Type B pancreatic cell (in vitro differentiated cells): ENCODE results near the gene AJAP1. TPM values are rescaled to one million over a fixed set of nuclear protein-coding genes. Genes with fewer than 3 reads are reported as not detected.

ENCODE experiments used
- DNase-seq: peaks from one replicate; pipeline ENCODE4 v3.0.0; 2021; ENCODE audit warnings: mixed read lengths; ENCODE audit not compliant: unreplicated experiment; ENCODE audit errors: extremely low spot score
- H3K27ac Mint-ChIP-seq: 2 replicates; pipeline ENCODE4 v1.8.0; 2021; ENCODE audit warnings: mild to moderate bottlenecking, mixed read lengths
- H3K27me3 Mint-ChIP-seq: 2 replicates; pipeline ENCODE4 v1.8.0; 2021; ENCODE audit warnings: mixed read lengths
- H3K36me3 Mint-ChIP-seq: 2 replicates; pipeline ENCODE4 v1.8.0; 2021; ENCODE audit warnings: mixed read lengths
- H3K4me1 Mint-ChIP-seq: one replicate; pipeline ENCODE4 v1.8.0; 2021; ENCODE audit warnings: mixed read lengths; ENCODE audit not compliant: unreplicated experiment
- H3K4me3 Mint-ChIP-seq: 2 replicates; pipeline ENCODE4 v1.8.0; 2021; ENCODE audit warnings: mild to moderate bottlenecking, mixed read lengths
- H3K9me3 Mint-ChIP-seq: 2 replicates; pipeline ENCODE4 v1.8.0; 2021; ENCODE audit warnings: mixed read lengths
- total RNA-seq: library from RNA; stranded (reverse); gene quantifications from 2 replicates; pipeline ENCODE4 v1.2.1, GENCODE V29; 2021; ENCODE audit warnings: low replicate concordance
- TF ChIP-seq, protein P1 (sequence below): fragments of 200-600 bp; sonication (generic); conservative IDR thresholded peaks from 2 replicates; pipeline ENCODE4 v1.5.0; 2021; ENCODE audit warnings: antibody characterized with exemption, mild to moderate bottlenecking

The AJAP1 gene
- total RNA-seq, 1 donor from 2014 or later = 9.5 TPM

DNA sequence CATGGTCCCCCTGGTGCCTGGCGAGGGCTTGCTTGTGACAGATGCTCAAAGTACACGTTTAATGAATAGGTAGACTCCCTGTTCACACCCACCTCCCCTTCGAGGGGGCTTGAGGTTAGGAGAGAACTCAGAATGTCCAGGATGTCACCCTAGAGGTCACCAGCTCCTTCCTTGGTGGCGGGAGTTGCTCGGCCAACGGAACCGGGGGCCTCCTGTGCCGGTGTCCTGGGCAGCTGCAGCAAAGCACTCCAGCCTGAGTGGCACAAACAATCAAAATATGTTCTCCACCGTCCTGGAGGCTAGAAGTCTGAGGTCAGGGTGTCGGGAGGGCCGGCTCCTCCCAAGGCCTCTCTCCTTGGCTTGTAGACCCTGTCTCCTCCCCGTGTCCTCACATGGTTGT, 71.0 kb downstream of the AJAP1 start:
- no peak for DNase-seq
- TF ChIP-seq, protein P1, sequence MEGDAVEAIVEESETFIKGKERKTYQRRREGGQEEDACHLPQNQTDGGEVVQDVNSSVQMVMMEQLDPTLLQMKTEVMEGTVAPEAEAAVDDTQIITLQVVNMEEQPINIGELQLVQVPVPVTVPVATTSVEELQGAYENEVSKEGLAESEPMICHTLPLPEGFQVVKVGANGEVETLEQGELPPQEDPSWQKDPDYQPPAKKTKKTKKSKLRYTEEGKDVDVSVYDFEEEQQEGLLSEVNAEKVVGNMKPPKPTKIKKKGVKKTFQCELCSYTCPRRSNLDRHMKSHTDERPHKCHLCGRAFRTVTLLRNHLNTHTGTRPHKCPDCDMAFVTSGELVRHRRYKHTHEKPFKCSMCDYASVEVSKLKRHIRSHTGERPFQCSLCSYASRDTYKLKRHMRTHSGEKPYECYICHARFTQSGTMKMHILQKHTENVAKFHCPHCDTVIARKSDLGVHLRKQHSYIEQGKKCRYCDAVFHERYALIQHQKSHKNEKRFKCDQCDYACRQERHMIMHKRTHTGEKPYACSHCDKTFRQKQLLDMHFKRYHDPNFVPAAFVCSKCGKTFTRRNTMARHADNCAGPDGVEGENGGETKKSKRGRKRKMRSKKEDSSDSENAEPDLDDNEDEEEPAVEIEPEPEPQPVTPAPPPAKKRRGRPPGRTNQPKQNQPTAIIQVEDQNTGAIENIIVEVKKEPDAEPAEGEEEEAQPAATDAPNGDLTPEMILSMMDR = no peak
- Mint-ChIP-seq H3K27me3 (peaks cover 8% of the 10 kb centered on the region), H3K4me3 (no peak overlapping the region), H3K36me3 (no peaks in the 10 kb centered on the region), H3K9me3 (no peaks in the 10 kb centered on the region), H3K27ac (no peak overlapping the region), H3K4me1 (peaks cover 10% of the 10 kb centered on the region)

DNA sequence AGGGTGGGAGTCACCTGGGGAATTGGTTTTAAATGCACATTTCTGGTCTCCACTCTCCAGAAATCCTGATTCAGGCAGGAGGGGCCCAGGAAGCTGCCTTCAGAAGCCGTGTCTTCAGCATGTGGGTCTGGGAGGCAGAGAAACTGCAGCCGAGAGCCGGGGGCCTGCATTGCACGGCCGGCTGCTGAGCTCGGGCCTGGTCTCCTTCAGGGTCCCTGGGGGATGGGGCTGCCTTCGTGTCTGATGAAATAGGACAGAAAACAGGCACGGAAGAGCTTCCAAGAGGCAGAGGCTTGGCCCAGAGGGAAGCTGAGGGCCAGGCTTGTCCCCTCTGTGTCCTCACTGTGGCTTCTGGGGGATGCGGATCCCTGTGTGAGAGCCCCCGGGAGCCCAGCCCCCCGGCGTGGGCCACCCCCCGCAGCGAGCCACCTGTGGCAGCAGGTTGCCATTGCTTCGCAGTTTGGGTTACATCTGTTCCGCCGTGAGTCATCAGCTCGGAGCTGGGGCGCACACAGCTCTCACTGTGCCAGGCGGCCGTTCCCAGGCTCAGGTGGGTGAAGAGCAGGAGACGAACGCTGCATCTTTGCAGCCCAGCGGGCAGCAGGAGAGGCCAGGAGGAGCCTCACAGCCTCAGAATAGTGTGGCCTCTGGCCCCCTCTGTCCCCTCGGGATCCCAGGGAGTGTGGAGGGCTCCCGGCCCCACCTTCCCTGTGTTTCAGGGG, 72.4 kb downstream of the AJAP1 start:
- Mint-ChIP-seq H3K4me1 (peaks cover 10% of the 10 kb centered on the region), H3K4me3 (no peak overlapping the region), H3K27me3 (peaks cover 9% of the 10 kb centered on the region), H3K36me3 (no peaks in the 10 kb centered on the region), H3K27ac (no peak overlapping the region), H3K9me3 (no peaks in the 10 kb centered on the region)
- TF ChIP-seq, protein P1 = no peak
- DNase-seq = no peak

DNA sequence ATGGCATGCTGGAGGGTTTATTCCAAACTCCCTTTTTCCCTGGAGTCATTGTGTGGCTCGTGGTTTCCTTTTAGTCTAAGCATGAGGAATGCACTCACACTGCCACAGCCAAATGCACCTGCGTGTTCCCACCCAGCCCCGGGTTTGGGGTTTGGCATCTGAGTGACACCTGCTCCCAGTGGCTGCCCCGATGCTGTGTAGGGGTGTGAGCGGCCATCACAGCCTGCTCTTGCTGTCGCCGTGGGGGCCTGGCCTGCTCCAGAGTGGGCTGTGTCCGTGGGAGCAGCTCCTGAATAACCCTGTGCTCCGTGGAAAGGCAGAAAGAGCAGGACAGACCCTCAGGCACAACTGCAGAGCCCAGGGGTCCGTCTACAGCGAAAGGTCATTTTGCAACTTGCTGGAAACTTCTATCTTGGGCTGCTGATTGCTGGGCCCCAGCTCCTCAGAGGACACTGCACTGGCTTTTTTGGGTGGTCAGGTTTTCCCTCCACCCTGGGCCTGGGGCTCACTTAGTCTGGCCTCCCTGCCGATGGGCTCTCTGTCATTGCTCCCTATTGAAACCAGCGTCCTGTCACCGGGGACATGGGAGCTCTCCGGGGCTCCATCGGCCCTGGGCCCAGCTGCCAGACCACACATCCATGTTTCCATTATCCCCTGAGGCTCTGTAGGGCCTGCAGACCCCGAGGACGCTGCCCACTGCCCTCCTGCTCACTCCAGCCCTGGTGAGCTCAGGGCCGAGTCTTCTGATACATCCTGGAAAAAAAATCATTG, 74.1 kb downstream of the AJAP1 start:
- TF ChIP-seq, protein P1 = no peak
- no peaks in the 10 kb centered on the region for H3K9me3 Mint-ChIP-seq
- no peak for DNase-seq
- H3K27ac Mint-ChIP-seq = no peak overlapping the region
- H3K4me1 Mint-ChIP-seq = peaks cover 10% of the 10 kb centered on the region
- H3K36me3 Mint-ChIP-seq = no peaks in the 10 kb centered on the region
- H3K4me3 Mint-ChIP-seq = no peak overlapping the region
- H3K27me3 Mint-ChIP-seq = peaks cover 9% of the 10 kb centered on the region

DNA sequence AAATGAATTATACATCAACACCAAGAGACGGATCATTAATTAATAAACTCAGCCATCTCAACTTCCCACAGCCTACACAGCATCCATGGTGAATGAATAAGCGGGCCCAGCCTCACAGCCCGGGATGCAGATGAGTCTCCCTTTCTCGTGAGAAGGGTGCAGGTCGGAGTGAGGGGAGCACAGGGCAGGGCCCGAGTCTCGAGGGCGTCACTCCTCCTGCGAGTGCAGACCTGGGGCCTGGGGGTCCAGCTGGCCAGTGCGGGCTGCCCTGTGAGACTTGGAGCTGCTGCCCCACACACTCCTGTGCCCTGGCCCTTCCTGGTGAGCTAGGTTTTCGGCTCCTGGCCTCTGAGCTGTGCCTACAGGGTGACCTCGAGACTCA, 74.7 kb downstream of the AJAP1 start:
- no peaks in the 10 kb centered on the region for H3K9me3 Mint-ChIP-seq
- DNase-seq = no peak
- TF ChIP-seq, protein P1 = no peak
- H3K27me3 Mint-ChIP-seq = peaks cover 9% of the 10 kb centered on the region
- no peak overlapping the region for H3K27ac Mint-ChIP-seq
- no peak overlapping the region for H3K4me3 Mint-ChIP-seq
- H3K36me3 Mint-ChIP-seq = no peaks in the 10 kb centered on the region
- H3K4me1 Mint-ChIP-seq = peaks cover 10% of the 10 kb centered on the region

DNA sequence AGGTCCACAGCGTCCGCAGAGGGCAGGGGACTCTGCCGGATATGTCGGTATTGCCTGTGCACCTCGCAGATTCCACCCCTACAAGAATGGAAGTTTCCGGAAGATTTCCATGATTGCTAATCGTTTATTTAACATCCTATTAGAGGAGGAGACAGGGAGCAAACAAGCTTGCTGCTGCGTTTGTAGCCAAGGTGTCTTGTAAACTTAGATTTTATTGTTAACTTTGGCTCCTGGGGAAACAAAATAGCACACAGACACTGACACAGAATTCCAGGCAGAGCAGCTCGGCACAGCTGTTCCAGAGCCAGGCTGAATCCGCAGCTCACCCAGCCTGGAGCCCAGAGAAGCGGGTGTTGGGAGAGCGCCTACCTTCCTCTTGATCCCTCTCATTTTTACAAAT, 75.7 kb downstream of the AJAP1 start:
- H3K4me1 Mint-ChIP-seq = peaks cover 10% of the 10 kb centered on the region
- no peaks in the 10 kb centered on the region for H3K36me3 Mint-ChIP-seq
- no peak for DNase-seq
- no peak overlapping the region for H3K4me3 Mint-ChIP-seq
- TF ChIP-seq, protein P1 = no peak
- H3K27me3 Mint-ChIP-seq = peaks cover 9% of the 10 kb centered on the region
- peak overlapping the region; percentile 51 for H3K27ac Mint-ChIP-seq
- H3K9me3 Mint-ChIP-seq = no peaks in the 10 kb centered on the region
